ENCODE results near the gene ALG12. TPM values are rescaled to one million over a fixed set of nuclear protein-coding genes. Genes with fewer than 3 reads are reported as not detected.
A peak's percentile ranks its signal among the peaks of the same experiment; 100 is the strongest.

The ALG12 gene
- polyA plus RNA-seq, 3 donors, result 7.2 to 9.5 (median 9.0) TPM

DNA sequence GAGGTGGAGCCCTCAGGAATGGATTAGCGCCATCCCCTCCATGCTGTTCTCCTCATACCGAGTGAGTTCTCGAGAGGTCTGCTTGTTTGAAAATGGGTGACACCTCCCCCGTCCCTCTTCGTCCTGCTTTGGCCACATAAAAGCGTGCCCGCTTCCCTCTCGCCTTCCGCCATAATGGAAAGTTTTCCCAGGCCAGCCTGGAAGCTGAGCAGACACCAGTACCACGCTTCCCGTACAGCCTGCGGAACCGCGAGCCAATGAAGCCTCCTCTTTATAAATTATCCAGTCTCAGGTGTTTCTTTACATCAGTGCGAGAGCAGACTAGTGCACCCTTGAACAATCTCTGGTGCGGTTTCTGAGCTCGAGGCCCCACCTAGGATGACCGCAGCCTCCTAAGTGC lies 12.8 kb downstream of the ALG12 start:
- intact Hi-C loops (cut with micrococcal nuclease), result no loop called here
- no peaks in the 10 kb centered on the region for H3K4me1 Mint-ChIP-seq

DNA sequence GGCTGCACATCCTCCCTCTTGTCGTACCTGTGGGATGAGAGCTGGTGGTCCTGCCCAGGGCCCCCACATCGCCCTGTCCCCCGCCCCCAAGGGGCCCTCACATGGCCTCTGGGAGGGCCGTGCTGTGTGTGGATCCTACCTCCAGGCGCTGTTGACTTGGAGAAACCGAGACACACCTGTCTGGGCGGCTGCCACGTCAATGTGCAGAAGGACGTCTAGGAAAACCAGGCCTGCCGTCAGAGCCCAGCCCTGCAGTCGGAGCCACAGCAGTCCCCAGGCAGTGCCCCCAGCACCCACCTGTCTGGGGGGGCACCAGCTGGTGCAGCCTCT lies 14.2 kb downstream of the ALG12 start:
- intact Hi-C loops (cut with micrococcal nuclease), result no loop called here
- Histone ChIP-seq H3K36me3 (replicated peaks in 1 of 2; ENCODE audit: control insufficient read depth in 1 of 2, insufficient read depth in 2 of 2, low read length in 2 of 2) (peaks cover 46 to 80% of the 10 kb centered on the region in 2 donors), H4K20me1 (ENCODE audit: insufficient read depth, low read length) (no peaks in the 10 kb centered on the region), H3K27ac (ENCODE audit: low read depth in 1 of 2, low read length in 2 of 2) (no peak overlapping the region), H3K4me2 (replicated peaks; ENCODE audit: extremely low read depth, low read length, poor library complexity, severe bottlenecking) (no peak overlapping the region), H3K4me3 (replicated peaks in 1 of 3; ENCODE audit: low read depth in 2 of 3, low read length in 3 of 3) (no peak overlapping the region), H3K4me1 (ENCODE audit: control insufficient read depth in 1 of 2, insufficient read depth in 2 of 2, low read length in 2 of 2) (no peaks in the 10 kb centered on the region), H3K27me3 (ENCODE audit: control insufficient read depth in 2 of 2, insufficient read depth in 2 of 2, low read length in 2 of 2) (no peaks in the 10 kb centered on the region), H2AFZ (ENCODE audit: insufficient read depth, low read depth, low read length, poor library complexity, severe bottlenecking) (no peak overlapping the region), H3K9ac (ENCODE audit: insufficient read depth, low read length, poor library complexity, severe bottlenecking) (no peak overlapping the region), H3K9me3 (replicated peaks in 1 of 2; ENCODE audit: control insufficient read depth in 1 of 2, insufficient read depth in 1 of 2, low read length in 2 of 2) (peaks cover 0 to 4% of the 10 kb centered on the region in 2 donors), H3K79me2 (ENCODE audit: insufficient read depth, low read length) (no peaks in the 10 kb centered on the region)
- Mint-ChIP-seq H3K36me3 (peaks cover 52 to 81% of the 10 kb centered on the region in 2 donors), H3K27ac (no peak overlapping the region), H3K27me3 (ENCODE audit: low read depth in 3 of 3) (peaks cover 0 to 3% (median 0%) of the 10 kb centered on the region in 3 donors), H3K4me3 (no peak overlapping the region), H3K9me3 (peaks cover 0 to 7% (median 0%) of the 10 kb centered on the region in 7 donors), H3K4me1 (no peaks in the 10 kb centered on the region)
- DNase-seq, result no peak
- WGBS (ENCODE audit: insufficient coverage), result 95% methylated on average over 11 of the region's 11 CpGs
- TF ChIP-seq, protein P1, sequence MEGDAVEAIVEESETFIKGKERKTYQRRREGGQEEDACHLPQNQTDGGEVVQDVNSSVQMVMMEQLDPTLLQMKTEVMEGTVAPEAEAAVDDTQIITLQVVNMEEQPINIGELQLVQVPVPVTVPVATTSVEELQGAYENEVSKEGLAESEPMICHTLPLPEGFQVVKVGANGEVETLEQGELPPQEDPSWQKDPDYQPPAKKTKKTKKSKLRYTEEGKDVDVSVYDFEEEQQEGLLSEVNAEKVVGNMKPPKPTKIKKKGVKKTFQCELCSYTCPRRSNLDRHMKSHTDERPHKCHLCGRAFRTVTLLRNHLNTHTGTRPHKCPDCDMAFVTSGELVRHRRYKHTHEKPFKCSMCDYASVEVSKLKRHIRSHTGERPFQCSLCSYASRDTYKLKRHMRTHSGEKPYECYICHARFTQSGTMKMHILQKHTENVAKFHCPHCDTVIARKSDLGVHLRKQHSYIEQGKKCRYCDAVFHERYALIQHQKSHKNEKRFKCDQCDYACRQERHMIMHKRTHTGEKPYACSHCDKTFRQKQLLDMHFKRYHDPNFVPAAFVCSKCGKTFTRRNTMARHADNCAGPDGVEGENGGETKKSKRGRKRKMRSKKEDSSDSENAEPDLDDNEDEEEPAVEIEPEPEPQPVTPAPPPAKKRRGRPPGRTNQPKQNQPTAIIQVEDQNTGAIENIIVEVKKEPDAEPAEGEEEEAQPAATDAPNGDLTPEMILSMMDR (IDR thresholded peaks at IDR 0.05), result no peak

More for the DNA sequence above, 12.8 kb downstream of the ALG12 start:
- no peak for DNase-seq
- Histone ChIP-seq H3K9me3 (replicated peaks in 1 of 2; ENCODE audit: control insufficient read depth in 1 of 2, insufficient read depth in 1 of 2, low read length in 2 of 2) (peaks cover 0 to 4% of the 10 kb centered on the region in 2 donors), H3K36me3 (replicated peaks in 1 of 2; ENCODE audit: control insufficient read depth in 1 of 2, insufficient read depth in 2 of 2, low read length in 2 of 2) (peaks cover 48 to 80% of the 10 kb centered on the region in 2 donors), H3K4me3 (replicated peaks in 1 of 3; ENCODE audit: low read depth in 2 of 3, low read length in 3 of 3) (no peak overlapping the region), H3K79me2 (ENCODE audit: insufficient read depth, low read length) (no peaks in the 10 kb centered on the region), H3K27me3 (ENCODE audit: control insufficient read depth in 2 of 2, insufficient read depth in 2 of 2, low read length in 2 of 2) (no peaks in the 10 kb centered on the region), H3K4me2 (replicated peaks; ENCODE audit: extremely low read depth, low read length, poor library complexity, severe bottlenecking) (no peak overlapping the region), H3K9ac (ENCODE audit: insufficient read depth, low read length, poor library complexity, severe bottlenecking) (no peak overlapping the region), H4K20me1 (ENCODE audit: insufficient read depth, low read length) (no peaks in the 10 kb centered on the region), H3K27ac (ENCODE audit: low read depth in 1 of 2, low read length in 2 of 2) (no peak overlapping the region), H2AFZ (ENCODE audit: insufficient read depth, low read depth, low read length, poor library complexity, severe bottlenecking) (no peak overlapping the region), H3K4me1 (ENCODE audit: control insufficient read depth in 1 of 2, insufficient read depth in 2 of 2, low read length in 2 of 2) (no peaks in the 10 kb centered on the region)
- Mint-ChIP-seq H3K4me3 (no peak overlapping the region), H3K27ac (peak overlapping the region in 3 of 7 donors; percentile 22 to 27 (median 23)), H3K36me3 (peaks cover 62 to 87% of the 10 kb centered on the region in 2 donors), H3K27me3 (ENCODE audit: low read depth in 3 of 3) (peaks cover 0 to 3% (median 0%) of the 10 kb centered on the region in 3 donors), H3K9me3 (peaks cover 0 to 7% (median 0%) of the 10 kb centered on the region in 7 donors)
- TF ChIP-seq, protein P1 (IDR thresholded peaks at IDR 0.05), result no peak
- 99% methylated on average over 18 of the region's 18 CpGs for whole genome bisulfite sequencing (ENCODE audit: insufficient coverage)

Measured in CD14-positive monocyte (primary cell).